ENCODE results near the gene PRUNE2.

DNA sequence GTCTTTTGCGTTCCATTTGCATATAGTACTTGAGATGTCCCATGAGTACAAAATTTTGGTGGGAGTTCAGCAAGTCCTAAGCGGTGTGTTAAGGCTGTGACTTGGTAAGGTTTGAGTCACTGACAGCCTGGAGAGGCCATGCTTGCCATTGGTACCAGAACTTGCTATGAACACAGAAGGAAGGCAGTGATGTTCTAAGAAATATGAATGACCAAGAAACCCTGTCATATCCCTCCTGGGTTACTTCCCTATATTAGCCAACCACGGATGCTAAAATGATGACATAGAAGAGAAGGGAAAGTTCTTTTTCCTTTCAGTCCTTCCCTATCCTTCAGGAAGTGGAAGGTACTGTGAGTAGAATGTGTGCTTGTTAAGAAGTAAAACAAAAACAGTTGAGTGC is 310.3 kb downstream of the PRUNE2 start:
- TF ChIP-seq POLR2A (IDR thresholded peaks at IDR 0.05): no peak
- TF ChIP-seq, protein P1, sequence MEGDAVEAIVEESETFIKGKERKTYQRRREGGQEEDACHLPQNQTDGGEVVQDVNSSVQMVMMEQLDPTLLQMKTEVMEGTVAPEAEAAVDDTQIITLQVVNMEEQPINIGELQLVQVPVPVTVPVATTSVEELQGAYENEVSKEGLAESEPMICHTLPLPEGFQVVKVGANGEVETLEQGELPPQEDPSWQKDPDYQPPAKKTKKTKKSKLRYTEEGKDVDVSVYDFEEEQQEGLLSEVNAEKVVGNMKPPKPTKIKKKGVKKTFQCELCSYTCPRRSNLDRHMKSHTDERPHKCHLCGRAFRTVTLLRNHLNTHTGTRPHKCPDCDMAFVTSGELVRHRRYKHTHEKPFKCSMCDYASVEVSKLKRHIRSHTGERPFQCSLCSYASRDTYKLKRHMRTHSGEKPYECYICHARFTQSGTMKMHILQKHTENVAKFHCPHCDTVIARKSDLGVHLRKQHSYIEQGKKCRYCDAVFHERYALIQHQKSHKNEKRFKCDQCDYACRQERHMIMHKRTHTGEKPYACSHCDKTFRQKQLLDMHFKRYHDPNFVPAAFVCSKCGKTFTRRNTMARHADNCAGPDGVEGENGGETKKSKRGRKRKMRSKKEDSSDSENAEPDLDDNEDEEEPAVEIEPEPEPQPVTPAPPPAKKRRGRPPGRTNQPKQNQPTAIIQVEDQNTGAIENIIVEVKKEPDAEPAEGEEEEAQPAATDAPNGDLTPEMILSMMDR (IDR thresholded peaks at IDR 0.05): no peak
